Measurements from ENCODE around the gene FAM47E.
"Not testable (repeated sequence)": the region's sequence is repeated elsewhere in the genome, so short reads cannot be mapped to it uniquely, and the experiment has no call there.

The FAM47E gene

DNA sequence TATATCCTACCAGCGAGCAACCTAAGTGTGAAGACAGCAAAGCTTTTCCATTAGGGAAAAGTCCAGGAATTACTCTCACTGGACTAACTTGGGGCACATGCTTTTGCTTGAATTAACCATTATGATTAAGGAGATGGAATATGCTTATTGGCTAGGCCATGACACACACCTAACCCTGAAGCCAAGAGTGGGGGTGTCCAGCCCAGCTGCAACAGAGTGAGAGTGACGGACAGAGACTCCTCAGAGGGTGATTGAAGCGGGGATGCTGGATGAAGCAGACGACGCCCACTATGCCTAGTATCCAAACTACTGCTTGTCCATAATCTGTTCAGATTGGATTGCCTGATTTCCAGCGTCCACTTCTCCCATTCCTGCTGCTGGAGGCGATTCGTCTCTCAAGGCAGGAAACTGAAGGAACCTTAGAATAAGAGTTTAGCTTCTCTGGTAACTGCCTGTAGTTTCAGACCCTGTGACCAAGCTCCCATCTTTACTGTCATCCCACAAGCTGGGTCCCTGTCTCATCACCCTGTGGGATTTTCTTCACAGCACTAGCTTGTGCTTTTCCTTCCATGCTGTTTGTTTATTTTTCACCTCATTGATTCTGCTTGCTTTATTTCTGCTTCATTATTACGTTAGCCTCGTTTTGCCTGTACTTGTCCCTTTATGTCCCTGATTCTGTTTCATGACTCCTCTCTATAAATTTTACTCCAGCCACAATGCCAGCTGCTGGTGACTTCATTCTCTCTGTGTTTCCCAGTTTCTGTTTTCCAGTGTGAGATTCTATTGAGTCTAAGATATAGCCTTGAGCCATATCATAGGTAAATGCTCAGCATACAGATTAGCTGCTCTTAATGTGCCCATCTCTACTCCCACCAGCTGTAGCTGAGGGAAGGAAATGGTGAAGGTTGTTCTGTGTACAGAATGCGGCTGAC, 19.0 kb downstream of the FAM47E start:
- no peak for DNase-seq

DNA sequence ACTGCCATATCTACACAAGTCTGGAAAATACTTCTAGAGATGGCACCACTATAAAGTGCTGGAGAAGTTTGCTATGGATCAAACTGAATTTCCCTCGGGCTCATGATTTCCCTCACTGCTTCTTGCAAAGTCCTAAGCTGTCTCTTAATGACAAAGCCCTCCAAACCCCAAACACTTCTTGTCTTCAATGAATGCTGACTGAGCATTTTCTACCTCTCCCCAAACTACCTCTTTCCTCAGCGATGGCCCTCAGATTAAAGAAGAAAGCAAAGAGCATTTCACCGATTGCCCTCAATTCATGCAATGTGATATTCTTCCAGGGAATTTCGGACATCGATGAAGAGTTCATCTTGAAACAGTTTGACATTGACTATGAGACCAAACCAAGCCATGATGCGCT, 19.7 kb downstream of the FAM47E start:
- DNase-seq, result no peak

DNA sequence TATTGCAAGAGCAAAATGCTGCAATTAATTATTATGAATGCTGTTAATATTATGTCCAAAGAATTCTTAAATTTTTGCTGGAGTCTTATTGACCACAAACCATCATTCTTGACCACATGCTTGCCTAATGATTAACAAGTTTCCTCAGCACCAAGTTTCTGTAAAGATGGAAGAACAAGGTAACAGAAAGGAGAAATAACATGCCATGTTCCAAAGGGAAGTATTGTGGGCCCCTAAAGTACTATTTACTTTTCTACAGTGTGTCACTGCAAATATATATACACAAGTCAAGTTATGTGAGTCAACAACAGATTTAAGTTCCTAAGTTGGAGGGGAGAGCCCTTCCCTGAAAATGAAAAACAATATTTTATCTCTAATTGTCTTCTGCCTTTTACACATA, 20.6 kb downstream of the FAM47E start:
- DNase-seq, result no peak

DNA sequence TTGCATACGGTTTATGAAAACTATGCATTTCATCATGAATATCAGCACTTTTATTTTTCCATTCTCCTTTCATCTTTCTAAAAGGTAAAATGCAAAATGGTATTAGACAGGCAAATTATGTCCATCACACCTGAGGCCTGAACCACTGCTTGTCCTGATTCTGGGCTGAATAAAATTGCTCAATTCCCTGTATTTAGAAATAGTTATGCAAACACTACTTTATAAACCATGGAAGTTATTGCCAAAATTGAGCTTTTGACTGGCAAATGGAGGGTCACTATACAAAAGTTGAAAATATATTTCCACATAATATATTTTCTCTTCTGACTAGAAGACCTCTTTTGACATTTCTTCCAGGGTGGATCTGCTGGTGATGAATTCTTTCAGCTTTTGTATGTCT, 21.1 kb downstream of the FAM47E start:
- no peak for DNase-seq

DNA sequence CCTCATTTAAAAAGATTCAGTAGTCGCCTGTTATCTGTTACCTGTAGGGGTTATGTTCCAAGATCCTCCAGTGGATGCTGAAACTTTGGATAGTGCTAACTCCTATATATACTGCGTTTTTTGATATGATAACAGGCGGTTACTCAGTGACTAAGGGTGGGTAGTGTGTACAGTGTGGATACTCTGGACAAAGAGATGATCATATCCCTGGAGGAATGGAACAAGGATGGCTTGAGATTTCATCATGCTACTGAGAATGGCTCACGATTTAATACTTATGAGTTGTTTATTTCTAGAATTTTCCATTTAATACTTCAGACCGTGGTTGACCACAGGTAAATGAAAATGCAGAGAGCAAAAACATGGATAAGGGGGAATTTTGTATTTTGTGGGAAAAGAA, 21.5 kb downstream of the FAM47E start:
- no peak for DNase-seq

DNA sequence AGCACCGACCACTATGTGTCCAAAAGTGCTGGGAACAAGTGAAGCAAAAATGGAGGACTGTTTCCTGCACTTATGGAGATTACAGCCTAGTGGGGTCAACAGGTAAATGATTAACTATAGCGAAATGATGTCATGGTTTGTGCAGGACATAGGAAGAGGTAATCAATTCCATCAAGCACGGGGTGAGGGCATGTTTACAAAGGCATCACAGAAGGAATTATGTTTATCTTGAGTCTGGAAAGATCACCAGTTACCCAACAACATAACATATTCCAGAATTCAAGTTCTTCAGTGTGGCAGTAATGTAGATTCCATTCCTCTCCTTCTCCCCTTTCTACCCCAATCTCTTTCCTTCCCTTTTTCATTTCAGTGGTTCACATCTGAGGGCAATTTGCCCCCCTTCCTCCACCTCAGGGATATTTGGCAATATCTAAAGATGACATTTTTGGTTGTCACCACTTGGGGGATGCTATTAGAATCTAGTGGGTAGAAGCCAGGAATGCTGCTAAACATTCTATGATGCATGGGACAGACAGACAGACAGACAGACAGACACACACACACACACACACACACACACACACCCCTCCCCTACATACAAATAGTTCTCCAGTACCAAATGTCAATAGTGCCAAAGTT, 24.1 kb downstream of the FAM47E start:
- no peak for DNase-seq

DNA sequence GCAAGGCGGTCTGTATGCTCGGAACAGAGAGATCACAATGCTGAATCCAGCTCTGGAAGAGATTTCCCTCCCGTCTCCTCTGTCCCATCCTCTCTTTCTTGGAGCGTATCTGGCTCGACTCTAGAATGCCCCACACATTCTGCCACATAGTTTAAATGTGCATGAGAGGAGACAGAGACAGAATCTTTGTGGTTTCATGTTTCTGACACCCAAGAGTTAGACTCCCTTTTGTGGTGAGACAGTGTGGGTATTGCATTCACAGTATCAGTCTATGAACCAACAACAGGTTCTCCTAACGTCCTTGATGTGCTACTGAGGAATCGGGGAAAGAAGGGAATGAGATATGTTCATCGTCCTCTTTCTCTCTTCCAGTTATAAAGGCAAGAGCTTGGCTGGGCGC, 25.3 kb downstream of the FAM47E start:
- no peak for DNase-seq

DNA sequence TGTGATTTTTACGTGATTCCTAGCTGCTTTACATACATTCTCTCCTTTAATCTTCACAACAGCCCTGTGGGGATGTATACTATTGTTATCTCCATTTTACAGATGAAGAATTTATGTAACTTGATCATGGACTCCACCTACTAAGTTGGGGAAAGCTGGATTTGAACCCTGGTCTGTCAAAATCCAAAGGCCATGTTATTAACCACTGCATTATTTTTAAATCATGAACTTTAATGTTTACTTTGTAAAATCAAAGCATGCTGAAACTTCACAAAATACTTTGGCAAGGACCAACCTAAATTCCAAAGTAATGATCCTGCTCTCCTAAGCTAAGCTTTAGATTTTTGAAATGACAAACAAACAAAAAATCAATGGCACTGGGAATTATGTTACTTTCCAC, 26.1 kb downstream of the FAM47E start:
- no peak for DNase-seq

DNA sequence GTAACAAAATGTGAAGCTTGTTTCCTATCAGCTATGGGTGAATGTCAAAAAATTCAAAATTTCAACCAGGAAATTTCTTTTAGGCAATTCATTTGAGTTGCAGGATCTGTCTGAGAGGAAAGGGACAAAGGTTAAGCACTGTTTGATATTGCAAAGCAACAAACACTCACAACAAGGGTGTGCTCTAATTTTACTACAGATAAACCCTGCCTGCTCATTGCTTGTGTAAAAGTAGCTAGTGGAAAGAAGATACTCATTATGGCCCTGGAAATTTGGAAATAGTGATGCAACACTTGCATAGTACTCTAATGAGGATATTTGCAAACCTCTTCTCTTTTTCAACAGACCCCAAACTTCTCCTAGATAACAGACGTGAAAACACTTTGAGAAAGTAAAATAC, 27.1 kb downstream of the FAM47E start:
- DNase-seq, result no peak

DNA sequence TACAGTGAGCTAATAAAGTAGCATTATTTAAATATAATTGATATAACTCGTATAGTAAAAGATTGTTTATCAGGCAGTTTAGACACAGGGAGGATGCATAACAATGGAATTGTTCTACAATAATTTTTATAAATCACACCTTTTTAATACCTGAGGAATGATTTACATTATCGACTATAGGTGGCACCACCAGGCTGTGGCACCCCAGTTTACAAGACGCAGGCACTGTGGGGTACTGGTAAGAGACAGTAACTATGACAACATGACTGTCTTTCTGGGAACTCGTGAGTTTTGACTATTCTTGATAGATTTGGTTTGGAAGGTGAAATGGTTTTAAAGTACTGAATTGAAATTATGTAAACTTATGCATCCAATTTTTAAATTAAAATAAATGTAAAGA, 27.9 kb downstream of the FAM47E start:
- DNase-seq, result peak; percentile 36

DNA sequence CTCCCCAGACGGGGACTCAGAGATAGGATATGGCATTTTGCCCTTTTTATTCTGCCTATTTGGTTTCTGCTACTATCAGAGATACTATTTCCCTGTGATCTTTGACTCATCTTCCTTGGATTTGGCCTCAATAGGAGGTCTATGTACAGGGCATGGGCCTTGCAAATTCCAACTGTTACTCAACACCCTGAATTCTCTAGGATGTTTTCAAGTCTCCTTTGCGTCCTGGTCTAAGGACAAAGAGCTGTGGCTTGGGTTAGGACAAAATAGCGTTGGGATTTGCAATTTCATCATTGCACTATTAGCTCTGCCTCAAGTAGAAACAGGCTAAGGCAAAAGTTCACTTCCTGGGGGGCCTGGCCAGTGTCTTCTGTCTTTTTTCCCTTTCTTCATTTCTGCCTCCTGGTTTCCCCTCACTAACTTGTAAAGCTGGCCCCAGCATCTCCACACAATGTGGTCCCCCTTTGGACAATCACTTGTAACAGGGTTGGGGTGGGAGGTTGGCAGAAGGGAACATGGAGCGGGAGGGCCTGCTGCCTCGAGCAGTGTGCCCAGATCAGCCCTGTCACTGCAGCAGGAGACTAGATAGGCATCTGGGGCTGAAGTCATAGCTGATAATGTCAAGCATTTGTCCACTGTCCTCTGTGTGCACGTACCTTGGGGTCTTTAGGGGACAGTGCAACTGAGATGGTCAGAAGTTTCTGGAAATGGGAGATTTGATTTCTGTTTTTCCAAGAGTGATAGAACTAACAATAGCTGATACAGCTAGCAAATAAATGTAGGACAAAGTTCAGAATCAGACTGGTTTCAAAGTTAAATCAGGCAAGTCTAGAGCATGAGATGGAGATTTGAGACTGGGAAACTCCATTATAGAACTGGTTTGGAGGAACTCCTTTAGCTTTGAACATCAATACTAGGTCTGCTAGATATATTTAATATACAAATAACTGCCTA, 29.2 kb downstream of the FAM47E start:
- DNase-seq, result no peak

DNA sequence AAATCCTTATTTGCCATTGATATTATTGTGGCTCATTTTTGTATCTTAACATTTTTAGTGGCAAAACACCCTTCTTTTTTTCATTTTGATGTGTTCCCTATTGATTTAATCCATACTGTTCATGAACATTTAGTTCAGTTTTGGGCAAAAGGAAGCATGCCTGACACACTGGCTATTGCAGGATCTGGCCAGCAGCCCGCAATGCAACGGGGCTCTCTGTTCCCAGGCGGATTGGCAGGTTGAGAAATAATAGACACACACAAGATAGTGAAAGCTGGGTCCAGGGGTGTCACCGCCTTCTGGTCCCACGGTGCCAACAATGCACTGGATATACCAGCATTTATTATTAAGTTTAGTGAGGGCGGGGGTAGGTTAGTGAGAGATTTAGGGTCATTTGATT, 30.1 kb downstream of the FAM47E start:
- not testable (repeated sequence) for DNase-seq

DNA sequence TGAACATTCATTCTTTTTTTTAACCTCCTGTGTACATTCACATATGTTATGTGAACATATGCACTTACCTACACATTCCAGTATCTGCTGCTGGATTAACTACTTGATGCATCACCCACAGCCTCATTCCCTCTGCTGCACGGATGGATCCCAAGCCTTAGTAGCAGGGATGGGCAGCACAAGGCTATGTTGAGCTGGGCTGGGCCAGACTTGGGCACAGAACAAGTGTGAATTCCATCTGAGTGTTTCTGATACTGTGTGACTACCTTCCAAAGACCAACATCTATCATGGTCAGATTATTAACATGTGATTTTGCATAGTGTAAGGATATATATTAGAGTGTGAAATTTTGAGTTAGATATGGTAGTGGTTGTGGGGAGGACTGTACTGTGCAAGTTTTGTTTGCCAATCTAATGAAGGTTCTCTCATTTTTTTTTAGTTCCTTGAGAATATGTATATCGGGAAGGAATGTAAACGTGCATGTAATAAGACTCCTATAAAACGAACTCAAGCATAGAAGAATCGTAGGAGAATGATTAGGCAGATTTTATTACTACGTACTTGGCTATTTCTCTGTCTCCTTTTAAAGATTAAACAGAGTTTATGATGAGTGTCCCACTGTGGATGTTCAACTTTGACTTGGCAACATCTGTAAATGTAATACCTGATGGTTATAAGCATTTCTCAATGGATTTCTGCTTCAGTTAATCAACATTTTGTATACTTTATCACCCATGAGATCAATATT, 31.6 kb downstream of the FAM47E start:
- no peak for DNase-seq

DNA sequence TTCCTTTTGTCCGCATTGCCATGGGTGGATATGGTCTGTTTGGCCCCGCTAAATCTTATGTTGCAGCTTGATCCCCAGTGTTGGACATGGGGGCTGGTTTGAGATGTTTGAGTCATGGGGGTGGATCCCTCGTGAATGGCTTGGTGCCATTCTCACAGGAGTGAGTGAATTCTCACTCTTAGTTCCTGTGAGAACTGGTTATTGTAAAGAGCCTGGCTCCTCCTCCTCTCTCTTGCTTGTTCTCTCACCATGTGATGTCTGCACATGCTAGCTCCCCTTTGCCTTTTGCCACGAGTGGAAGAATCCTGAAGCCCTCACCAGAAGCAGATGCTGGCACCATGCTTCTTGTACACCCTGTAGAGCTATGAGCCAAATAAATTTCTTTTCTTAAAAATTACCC, 32.4 kb downstream of the FAM47E start:
- DNase-seq, result no peak

DNA sequence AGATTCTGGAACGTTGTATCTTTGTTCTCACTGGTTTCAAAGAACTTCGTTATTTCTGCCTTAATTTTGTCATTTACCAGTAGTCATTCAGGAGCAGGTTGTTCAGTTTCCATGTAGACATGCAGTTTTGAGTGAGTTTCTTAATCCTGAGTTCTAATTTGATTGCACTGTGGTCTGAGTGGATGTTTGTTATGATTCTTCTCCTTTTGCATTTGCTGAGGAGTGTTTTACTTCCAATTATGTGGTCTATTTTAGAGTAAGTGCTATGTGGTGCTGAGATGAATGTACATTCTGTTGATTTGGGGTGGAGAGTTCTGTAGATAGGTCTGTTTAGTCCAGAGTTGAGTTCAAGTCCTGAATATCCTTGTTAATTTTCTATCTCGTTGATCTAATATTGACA, 36.3 kb downstream of the FAM47E start:
- not testable (repeated sequence) for DNase-seq

DNA sequence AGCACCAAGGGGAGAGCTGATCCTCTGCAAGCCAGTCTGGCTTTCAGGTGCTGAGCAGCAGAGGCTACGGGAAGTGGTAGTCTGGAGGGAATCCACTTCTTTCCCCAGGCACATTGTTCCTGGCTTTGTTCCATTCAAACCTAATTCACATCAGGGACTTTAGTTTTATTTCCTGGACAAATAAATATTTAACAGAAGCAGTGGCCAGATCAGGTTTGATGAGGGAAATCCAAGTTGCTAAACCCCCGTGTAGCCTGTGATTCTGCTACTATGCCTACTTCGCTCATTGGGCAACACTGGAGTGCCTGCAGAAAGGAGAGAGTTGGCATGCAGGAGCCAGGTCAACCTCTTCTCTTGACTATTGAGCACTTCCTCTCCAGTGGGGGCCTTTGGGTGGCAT, 41.2 kb downstream of the FAM47E start:
- no peak for DNase-seq

DNA sequence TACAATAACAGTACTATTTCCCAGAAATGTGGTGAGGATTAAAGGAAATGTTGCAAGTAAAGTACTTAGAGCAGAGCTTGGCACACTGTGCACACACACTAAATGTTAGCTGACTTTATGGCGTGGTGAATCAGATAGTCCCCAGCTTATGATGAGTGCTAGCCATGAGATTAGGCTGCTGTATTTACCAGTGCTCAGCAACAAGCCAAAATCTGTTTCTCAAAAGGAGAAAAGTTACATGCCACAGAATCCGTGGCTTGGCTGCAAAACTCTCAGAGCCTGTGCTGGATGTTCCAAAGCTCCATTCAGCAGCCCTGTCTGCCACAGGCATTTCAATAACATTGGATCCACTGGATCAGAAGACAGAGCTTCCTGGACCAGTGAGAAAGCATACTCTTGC, 42.3 kb downstream of the FAM47E start:
- DNase-seq, result no peak

DNA sequence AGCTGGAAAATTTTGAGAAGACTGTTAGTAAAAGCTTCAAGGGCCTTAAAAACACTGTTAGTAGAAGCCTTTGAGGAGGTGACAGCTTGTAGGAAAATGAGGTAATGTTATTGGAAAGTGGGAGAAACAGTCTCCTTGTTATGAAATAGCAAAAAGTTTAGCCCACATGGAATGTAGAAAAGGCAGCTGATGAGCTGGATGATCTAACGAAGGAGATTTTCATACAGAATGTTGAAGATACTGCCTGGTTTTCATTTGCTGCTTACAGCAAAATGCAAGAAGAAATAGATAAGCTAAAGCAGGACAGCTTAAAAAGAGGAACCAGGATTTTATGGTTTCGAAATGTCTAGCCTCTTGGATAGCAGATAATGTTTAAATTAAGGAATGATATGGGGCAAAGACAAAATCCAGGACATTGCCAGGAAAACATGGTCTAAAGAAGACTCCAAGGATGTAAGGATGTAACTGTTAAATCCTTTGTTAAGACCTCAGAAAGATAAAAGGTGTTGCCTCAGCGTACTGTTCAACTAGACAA, 44.8 kb downstream of the FAM47E start:
- DNase-seq, result no peak

DNA sequence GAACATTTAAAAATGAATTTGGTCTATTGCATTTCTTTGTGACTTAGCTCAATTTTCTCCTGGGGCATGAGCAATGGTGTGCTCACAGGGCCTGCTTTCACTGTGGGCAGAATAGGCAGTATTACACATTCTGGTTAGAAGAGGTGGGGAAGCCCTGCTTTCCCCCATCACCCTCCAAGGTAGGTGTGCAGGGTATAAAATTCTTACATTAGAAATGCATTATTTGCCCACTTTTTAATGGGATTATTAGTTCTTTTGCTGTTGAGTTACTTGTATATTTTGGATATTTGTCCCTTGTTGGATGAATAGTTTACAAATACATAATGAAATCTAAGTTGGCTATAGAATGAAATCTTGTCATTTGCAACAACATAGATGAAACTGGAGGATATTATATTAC, 46.7 kb downstream of the FAM47E start:
- no peak for DNase-seq

DNA sequence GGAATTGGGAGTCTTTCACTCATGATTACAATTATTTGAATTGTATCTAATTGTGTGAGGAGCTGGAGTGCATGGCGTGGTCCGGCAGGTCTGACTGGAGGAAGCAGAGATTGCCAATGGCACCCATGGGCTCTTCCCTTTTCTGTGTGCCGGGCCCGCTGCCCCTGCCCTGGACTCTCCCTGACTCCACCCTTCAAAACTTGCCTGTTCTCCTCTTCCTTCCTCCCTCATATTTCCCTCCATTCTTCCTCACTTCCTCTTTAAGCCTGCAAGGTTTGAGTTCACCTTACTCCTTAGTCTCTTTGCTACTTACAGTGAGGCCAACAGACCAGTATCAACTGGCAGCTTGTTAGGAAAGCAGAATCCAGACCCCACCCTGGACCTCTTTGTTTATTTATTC, 48.5 kb downstream of the FAM47E start:
- DNase-seq, result no peak

DNA sequence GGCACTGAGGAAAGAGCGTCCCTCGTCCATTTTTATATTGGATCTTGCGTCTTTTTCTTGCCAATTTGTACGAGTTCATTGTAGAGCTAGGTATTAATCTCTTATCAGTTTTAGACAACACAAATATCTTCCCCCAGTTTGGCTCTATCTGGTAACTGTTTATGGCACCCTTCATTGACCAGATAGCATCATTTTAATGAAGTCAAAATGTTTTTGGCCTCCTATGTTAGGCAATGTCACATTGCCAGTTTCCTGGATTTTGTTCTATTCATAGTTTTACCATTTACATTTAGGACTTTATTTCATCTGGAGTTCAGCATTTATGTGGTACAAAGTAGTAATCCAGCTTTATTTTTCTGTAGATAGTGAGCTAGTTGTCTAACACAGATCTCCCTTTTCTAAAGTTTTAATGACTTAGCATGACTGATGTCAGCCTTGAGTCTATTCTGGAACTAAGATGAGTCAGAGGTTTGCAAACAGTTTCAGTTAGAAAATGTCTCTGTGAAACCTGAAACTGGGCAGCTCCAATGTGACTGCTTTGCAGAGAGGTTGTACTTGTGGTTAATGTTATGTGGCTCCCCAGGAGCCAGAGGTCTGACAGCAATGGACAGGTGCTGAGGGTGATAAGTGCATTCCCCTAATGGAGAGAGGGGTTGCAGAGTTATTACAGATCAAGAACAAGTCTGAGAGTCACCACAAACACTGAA, 49.7 kb downstream of the FAM47E start:
- no peak for DNase-seq

DNA sequence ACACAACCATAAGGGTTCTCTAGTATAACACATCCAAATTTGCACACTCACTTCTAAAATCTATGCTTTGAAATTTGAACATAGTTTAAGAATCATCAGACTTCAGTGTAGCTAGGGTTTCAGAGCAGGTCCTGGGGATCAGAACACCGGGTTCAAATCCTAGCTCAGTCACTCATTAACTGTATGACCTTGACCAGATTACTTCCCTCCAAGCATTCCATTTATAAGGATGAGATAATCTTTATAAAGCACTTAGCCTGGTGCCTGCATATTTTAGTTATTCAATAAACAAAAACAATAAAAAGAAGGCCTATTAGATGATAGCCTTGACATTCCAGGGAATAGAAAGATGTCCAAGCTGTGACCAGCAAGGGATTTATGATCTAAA, 50.2 kb downstream of the FAM47E start:
- no peak for DNase-seq
